Ramos (cell line): ENCODE measurements around the gene DDX10.

ENCODE experiments used
- in situ Hi-C: fragments of 300-500 bp; cut with MboI; formaldehyde crosslinking; loops from one replicate; pipeline ENCODE4 v1.14.3; 2022; ENCODE audit warnings: low sequenced_read_pairs; ENCODE audit not compliant: unreplicated experiment

DDX10 gene

DNA sequence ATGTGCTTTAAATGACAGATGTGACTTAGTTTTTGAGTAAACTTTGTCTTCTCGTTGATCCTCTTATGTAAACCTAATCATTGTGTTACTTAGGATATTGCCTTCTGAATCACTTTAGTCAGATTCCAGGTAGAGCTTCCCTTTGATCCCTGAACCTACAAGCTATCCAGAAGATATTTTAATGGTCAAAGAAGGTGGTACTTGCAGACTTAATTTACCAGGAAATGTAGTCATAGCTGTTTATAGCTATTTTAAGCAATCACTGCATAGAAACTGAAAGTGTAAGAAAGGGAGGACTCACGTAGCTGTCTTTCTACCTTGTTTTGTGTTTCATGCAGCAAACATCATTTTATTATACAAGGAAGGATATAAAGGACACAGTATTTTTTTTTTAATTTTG, 189.5 kb downstream of the DDX10 start:
- in situ Hi-C loops = no loop called here

DNA sequence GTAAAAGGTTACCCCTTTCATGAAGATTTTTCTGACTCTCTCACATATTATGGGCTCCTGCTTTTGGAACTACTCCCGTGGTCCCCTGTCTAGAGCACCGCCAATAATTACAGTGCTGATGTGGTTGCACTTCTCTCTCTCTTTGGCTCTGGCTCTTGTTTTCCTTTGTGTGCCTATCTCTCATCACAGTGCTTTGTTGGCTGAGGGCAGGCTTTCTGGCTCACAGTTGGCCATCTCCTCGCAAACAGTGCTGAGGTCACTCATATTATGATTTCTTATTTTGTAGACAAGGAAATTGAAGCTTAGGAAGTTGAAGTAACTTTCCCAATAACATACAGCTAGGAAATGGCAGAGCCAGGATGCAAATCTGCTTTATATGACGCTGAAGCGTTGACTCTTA, 192.5 kb downstream of the DDX10 start:
- in situ Hi-C loops = no loop called here

DNA sequence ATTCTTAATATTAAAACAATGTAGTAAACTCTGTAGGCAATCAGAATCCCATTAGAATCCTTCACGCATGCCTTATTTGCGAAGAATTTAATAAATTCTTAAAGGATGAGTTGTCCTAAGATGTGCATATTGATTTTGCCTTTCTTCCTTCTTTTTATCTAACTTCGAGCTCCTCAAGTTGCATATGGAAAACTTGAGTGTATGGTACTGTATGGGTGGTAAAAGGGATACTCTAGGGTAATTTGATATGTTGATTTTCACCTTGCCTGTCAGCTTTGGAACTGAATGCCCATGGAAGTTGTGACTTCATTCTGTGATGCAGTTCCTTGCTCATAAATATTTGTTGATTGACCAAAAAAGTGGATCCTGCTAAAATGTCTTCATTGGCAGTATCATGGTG, 193.8 kb downstream of the DDX10 start:
- in situ Hi-C loops = no loop called here

DNA sequence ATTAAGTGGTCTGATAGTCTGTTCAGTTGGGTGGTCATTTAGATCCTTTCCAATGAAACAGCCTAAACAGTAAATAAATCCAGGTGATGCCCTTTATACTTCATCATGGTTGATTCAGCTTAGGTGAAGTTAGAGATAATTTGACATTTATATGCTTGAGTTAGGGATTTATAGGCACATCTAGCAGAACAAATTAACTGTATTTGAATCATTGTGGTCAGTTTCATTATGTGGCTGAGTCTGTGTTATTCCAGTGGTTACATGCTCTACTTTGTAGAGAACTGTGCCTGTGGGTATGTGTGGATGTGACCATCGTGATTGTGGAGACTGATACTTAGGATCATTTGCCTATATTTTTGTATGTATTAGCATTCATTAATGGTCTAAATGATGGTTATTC, 194.6 kb downstream of the DDX10 start:
- in situ Hi-C loops = no loop called here

DNA sequence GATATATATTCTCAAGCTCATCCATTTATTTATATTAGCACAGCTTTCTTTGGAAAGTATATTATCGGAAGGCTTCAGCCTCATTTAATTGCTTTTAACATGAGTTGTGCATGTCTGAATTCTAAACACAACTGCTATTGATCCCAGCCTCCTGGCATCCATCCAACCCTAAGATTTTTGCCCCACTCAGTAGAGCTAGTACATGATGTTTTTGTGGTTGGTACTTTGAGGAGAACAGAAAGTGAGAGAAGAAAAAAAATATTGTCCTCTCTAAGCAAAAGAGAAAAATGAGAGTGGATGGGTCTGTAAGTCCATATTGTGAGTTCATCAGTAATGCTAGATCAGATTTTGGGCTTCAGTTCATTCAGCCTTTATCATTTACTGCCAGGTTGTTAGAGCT, 198.7 kb downstream of the DDX10 start:
- in situ Hi-C loops = no loop called here

DNA sequence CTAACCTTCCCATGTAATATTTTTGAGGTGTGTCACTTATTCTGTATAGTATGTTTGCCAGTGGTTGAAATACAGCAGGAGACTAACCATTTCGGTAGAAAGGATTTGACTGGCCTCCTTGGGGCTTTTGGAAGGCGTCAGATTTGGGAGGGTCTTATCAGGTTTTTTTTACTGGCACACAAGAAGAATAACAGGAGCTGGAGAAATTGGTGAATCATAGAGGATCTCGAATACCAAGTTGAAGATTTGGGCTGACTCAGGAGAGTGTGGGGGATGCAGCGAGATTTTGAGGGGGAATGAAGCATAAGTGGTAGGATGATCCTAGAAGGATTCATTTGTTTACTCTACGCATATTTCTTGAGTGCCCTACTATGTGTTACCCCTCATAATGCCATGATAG, 200.5 kb downstream of the DDX10 start:
- in situ Hi-C loops = no loop called here

DNA sequence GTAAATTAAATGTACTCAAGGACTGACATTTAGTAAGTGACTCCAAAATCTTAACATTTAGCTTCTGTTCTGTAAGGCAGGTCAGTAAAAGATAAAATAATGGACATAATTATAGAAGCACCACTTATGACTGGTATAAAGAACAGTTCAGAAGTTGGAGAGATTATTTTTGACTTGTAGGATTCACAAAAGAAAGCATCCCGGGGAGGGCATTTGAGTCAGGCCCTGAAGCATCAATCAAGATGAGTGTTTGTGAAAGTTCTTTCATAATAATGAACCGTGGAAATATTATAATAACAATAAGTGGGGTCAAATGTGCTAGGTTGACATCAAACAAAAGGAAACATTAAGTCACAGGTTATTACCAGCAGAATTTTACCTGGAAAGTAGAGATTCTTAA, 201.9 kb downstream of the DDX10 start:
- in situ Hi-C loops = no loop called here

DNA sequence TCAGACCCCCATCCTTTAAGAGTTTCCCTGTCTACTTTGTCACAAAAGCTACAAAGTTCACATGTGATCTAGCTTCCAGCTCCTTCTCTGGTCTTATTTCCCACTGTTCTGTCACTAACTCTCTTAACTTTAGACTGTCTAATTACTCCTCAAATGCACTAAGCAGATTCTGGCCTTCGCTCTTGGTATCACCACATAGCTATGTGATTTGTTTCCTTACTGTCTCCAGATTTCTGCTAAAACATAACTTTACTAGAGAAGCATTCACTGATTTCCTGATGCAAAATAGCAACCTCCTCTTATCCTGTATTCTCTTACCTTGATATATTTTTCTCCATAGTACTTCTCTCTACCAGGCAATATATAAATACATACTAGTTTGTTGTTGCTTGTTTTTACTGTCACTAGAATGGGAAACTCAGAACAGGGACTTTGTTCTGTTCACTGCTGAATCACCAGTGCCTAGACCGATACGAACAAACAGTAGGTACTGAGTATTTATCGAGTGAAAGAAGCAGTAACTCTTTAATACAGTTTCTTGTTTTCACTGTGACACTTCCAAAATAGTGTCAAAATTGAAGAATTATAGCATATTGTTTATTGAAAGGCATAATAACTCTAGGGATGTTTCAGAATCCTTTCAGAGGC, 205.6 kb downstream of the DDX10 start:
- in situ Hi-C loops = no loop called here

DNA sequence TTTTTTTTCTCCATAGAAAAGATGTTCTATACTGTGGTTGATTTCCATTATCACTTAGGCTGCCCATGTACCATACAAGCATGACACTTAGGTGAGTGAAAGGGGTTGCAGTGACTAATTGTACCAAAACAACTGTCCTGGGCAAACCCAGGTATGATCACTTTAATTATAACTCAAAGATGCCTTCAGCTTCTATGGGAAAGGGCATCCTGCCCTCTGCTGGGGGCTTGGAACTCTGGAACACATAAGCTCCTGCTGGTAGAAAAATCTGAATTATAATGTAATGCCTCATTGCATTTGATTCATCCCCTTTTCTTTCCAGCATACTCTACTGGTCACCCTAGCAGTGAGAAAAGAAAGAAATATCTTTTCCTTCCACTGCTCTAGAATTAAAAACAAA, 206.3 kb downstream of the DDX10 start:
- in situ Hi-C loops = no loop called here

DNA sequence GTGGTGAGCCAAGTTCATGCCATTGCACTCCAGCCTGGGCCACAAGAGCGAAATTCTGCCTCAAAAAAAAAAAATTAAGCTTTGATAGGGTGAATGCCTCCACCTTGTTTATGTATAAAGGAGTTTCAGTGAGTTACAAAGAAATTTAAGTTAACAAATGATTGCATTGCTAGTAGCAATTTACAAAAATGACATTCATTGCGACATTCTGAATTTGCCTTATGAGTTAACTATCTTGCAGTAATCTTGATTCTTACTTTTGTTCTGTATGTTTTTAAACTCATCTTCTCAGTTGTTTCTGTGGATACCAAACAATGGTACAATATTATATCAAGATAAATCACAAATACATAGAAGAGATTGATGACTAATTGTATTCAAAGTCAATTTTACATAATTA, 207.0 kb downstream of the DDX10 start:
- in situ Hi-C loops = no loop called here

DNA sequence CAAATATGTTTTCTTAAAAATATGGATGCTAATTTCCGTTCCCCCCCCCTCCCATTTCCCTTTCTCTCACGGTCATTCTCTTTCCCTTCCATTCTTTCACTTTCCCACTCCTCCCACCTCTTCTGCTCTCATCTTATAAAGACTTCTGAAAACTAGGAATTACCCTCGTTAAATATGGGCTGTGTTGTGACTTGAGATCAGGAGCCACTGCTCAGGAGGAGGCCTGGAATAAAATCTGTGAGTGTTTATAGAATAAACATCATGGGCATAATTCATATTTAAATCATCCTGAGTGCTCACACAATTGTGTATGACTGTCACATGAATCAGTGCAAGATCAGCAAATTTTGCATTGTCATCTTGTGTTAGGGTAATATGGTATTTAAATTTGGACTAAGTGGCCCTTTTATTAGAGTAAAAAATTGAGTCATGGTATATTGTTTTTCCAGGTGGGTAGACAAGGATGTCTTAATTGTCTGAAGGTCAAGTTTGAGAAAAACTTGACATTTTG, 208.0 kb downstream of the DDX10 start:
- in situ Hi-C loops = no loop called here

DNA sequence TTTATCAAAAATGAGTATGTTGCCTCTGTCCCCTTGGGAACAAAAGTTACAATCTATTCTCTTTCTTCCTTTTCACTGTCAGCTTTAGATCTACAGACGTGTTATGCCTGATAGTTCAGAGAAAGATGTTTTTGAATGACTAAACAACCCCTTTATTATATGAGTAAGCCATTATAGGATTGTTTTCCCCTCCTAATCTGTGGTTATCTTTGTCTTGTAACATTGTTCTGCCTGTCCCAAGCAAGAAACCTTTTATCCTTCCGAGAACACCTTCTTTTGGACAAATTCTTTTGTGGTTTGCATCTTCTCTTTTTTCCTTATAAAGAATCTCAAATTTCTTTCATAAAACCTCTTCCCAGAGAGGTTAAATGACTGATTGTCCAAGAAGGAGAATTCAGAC, 208.4 kb downstream of the DDX10 start:
- in situ Hi-C loops = no loop called here

DNA sequence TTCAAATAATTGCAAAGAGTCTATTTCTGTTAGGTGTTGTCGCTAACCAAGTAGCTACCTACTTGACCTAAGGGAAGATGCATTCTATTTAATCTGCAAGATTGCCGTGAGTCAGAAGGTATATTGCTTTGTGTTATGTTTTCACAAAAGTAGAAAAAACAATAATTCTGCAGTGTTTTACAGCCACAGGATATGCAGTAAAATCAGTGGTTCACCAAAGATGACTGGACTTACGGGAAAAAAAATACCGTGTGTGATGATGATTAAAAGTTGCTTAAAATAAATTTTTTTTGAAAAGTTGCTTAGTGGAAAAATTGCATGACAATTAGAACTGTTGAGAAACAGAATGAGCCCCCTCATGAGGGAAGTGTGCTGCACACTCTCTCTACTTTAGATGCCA, 209.1 kb downstream of the DDX10 start:
- in situ Hi-C loops = no loop called here

DNA sequence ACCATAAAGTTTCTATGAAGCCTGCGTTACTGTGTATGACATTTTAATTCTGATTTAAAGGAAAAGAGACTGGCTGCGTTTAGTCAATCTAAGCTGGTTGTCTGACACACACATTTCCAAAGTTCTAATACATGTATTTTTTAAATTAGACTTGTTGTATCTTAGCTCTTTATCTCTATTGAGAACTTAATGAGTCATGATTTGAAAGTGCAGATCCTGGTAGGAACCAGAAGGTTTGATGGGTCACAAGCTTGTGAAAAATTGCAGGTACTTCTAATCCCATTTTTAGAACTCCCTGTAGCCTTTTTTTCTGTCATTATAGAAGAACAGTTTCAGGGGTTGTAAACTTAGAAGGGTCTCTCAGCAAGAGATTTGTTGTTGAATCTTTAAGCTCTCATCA, 210.3 kb downstream of the DDX10 start:
- in situ Hi-C loops = no loop called here

DNA sequence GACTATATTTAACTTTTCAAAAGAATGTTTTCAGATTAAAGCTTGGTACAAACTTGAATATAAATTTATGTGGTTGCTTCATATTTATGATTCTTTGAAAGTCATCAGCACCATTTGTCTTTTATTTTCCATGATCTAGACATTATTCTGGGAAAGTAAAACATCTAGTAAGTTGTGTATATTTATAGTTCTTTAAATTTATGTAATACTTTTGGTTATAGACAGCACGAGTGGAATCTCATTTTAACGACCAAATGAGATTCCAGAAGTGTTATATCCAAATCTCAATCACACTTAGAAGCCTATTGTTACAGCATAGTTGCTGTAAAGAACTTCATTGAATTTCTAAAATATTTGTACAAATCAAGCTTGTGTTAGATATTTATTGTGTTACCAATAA, 212.3 kb downstream of the DDX10 start:
- in situ Hi-C loops = no loop called here

DNA sequence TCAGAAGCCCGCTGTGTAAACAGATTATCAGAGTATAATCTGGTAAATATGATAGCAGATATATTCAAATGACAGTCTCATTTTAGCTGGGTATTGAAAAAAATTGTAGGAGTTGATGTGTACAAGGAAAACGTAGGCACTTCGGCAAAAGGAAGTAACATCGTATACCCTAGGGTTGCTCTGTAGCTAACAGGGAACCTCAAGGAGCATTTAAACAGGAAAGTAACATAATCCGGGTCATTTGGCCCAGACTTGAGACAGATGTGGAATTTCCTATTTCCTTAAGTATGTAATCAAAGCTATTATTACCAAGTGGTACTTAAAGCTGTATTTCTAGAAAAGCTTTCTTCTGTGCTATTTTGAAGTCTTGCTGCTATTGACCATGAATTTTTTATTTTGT, 215.6 kb downstream of the DDX10 start:
- in situ Hi-C loops = no loop called here

DNA sequence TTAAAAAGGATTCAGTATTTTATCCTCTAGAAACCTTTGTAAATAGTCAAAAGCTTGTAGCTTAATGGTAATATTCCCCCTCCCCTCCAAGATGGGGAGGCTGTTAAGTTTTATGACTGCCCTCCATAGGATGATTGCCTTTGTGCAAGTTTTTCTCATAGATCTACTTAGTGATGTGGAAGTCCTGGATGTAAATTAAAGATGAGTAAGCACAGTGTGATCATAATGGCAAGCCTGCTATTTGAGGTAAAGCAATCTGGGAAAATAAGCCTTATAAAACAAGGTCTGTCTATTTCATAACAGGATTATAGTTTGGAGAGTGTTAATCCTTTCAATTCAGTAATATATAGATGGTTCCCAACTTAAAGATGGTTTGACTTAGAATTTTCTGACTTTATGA, 216.3 kb downstream of the DDX10 start:
- in situ Hi-C loops = no loop called here

DNA sequence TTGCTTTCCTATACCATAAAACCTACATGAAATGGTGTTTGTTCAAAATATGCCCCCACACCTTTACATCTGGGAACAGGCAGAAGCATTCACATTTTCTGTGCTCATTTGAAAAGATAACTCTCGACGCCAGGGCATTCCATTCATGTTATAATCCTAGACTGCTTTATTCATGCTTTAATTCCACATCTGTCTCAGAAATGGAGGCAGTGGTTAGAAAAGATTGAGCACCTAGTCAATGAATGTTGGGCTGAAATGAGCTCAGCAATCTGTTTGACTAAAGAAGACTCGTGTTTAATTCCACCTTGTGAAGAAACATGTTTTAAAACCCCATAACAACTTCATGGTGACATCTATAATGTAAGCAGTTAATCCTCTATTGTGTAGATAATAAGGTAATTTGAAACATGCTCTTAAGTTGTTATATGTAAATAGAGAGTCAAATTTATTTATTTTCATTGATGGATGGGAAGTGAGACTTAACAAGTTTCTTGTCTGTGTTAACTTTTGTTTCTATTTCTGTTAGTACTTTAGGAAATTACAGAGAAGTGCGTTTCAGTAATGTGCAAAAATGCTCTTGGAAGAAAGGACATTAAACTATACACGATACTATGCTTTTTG, 217.5 kb downstream of the DDX10 start:
- in situ Hi-C loops = no loop called here

DNA sequence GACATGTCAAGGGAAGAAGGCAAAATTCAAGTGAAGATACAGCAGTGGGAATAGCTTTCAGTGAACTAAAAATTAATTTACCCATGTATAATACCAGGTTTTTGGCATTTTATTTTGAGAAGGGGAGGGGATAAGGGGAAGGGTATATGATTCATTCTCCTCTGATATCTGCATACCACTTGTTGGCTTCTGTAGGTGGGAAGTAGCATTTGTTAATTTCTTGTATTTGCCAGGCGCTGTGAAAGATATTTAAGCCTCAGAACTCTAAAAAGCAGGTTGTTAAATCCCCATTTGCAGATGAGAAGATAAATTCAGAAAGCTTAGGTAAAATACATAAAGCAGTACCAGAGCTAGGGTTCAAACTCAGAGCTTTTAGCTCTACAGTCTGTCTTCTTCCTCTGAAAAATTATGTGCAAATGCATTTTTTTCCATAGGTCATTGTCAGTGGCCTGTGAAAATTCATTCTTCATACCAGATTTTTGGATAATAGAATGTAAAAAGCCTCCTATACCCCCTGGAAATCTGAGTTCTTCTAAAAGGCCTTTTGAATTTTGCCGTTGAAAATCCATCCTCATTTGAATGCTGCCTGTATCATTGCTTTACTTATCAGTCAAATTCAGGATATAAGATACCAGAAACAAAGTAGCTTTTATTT, 221.3 kb downstream of the DDX10 start:
- in situ Hi-C loops = no loop called here

DNA sequence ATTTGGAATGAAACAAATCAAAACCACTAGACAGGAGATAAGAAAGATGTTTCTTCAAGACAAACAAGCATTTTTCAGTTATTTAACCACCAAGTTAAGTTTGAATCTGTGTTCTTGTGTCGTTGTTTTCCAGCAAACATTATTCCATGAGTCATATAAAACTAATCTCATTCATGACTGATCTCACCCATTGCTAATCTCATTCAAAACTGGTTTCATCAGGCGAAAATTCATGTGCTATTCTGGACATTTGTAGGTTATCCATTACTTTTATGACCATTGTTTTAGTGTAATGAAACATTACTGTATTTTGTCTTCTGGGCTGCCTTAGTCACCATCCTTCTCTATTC, 221.8 kb downstream of the DDX10 start:
- in situ Hi-C loops = no loop called here

DNA sequence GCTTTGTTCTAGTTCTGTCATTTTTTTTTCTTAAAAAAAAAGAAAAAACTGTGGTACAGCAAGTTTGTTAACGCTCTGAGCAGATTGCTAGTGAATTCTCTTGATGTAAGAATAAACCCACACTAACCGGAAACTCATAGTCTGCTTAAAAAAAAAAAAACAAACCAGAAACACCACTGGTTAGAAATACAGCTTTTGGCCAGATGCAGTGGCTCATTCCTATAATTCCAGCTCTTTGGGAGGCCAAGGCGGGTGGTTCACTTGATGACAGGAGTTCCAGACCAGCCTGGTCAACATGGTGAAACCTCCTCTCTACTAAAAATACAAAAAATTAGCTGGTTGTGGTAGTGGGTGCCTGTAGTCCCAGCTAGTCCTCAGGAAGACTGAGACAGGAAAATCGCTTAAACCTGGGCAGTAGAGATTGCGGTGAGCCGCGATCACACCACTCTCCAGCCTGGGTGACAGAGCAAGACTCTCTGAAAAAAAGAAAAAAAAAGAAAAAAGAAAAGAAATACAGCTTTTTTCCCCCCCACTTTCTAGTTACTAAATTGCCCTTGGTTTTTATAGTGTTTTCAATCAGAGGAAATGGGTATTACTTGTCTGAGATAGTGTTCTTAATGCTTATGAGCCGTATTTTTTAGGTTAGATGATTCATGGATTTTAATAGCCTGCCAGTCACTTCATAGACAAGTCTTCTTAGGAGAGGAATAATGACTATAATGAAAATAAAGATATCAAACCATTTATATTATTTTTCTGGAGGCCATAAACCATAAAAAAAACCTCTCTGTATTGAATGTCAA, 222.8 kb downstream of the DDX10 start:
- in situ Hi-C loops = no loop called here
